ENCODE results near the gene SHBG. TPM values are rescaled to one million over a fixed set of nuclear protein-coding genes. Genes with fewer than 3 reads are reported as not detected.

Gene SHBG
- total RNA-seq, 1 donor, result 0.36 TPM

DNA sequence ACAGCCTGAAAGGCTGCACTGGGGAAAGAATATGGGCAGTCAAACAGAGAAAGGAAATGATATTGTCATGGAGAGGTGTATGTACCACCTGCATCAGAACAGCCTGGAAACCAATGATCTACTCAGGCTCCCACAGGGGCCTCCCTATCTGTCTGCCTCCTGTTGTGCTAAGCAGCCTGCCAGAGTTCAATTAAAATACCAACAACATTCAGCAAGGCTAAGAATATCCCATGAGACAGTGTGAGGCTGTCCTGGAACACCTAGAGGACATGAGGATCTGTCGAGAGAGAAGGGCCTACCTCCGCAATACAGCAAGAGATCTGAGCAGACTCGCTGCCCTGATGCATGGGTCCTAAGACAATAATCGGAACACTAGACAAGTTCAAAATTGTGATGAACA, 23.7 kb upstream of the SHBG start:
- no peak for DNase-seq (ENCODE audit: insufficient read length, low spot score, missing footprints)
- no peak overlapping the region for H3K4me2 ChIP-seq (ENCODE audit: insufficient read depth, low read length)
- no peak overlapping the region for H3K27ac ChIP-seq (ENCODE audit: low read depth, low read length)
- no peaks in the 10 kb centered on the region for H3K9me3 ChIP-seq (ENCODE audit: low read depth, low read length)
- TF ChIP-seq, protein P1, sequence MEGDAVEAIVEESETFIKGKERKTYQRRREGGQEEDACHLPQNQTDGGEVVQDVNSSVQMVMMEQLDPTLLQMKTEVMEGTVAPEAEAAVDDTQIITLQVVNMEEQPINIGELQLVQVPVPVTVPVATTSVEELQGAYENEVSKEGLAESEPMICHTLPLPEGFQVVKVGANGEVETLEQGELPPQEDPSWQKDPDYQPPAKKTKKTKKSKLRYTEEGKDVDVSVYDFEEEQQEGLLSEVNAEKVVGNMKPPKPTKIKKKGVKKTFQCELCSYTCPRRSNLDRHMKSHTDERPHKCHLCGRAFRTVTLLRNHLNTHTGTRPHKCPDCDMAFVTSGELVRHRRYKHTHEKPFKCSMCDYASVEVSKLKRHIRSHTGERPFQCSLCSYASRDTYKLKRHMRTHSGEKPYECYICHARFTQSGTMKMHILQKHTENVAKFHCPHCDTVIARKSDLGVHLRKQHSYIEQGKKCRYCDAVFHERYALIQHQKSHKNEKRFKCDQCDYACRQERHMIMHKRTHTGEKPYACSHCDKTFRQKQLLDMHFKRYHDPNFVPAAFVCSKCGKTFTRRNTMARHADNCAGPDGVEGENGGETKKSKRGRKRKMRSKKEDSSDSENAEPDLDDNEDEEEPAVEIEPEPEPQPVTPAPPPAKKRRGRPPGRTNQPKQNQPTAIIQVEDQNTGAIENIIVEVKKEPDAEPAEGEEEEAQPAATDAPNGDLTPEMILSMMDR (IDR thresholded peaks at IDR 0.05; ENCODE audit: extremely low read depth, low read depth, low read length), result no peak
- H3K4me3 ChIP-seq (ENCODE audit: insufficient read depth, low read length), result no peak overlapping the region
- H4K20me1 ChIP-seq (ENCODE audit: insufficient read depth, low read length), result peaks cover 33% of the 10 kb centered on the region
- H3K27me3 ChIP-seq (ENCODE audit: insufficient read depth, low read length), result no peaks in the 10 kb centered on the region
- peaks cover 52% of the 10 kb centered on the region for H3K36me3 ChIP-seq (ENCODE audit: insufficient read depth, low read length)
- H3K4me1 ChIP-seq (ENCODE audit: insufficient read depth, low read length), result no peaks in the 10 kb centered on the region
- no peak overlapping the region for H2AFZ ChIP-seq (ENCODE audit: low read length)
- peaks cover 61% of the 10 kb centered on the region for H3K79me2 ChIP-seq (ENCODE audit: insufficient read depth, low read length)

DNA sequence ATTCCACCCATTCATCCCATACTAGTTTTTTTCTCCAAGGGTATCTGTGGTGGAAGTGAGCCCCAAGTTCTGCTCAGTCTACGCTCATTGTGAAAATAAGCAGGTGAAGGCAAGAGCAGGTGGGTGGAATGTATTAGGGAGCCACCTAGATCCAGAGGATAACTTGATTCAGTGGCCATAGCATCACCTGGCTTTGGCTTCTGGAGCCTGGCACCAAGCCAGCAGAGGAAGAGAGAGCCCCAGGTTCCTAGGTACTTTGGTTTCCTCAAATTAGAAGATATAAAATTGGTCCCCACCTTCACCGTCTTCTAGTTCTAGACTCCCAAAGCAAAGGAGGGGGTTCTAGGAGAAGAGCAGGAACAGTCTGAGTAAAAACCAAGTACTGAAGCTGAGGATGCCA, 19.3 kb upstream of the SHBG start:
- no peak for DNase-seq (ENCODE audit: insufficient read length, low spot score, missing footprints)
- Histone ChIP-seq H3K36me3 (ENCODE audit: insufficient read depth, low read length) (peaks cover 25% of the 10 kb centered on the region), H3K79me2 (ENCODE audit: insufficient read depth, low read length) (peaks cover 83% of the 10 kb centered on the region), H3K4me1 (ENCODE audit: insufficient read depth, low read length) (peaks cover 23% of the 10 kb centered on the region), H2AFZ (ENCODE audit: low read length) (no peak overlapping the region), H3K4me3 (ENCODE audit: insufficient read depth, low read length) (no peak overlapping the region), H3K4me2 (ENCODE audit: insufficient read depth, low read length) (no peak overlapping the region), H4K20me1 (ENCODE audit: insufficient read depth, low read length) (peaks cover 57% of the 10 kb centered on the region), H3K27ac (ENCODE audit: low read depth, low read length) (no peak overlapping the region), H3K9me3 (ENCODE audit: low read depth, low read length) (no peaks in the 10 kb centered on the region), H3K27me3 (ENCODE audit: insufficient read depth, low read length) (no peaks in the 10 kb centered on the region)
- TF ChIP-seq, protein P1 (IDR thresholded peaks at IDR 0.05; ENCODE audit: extremely low read depth, low read depth, low read length), result no peak

DNA sequence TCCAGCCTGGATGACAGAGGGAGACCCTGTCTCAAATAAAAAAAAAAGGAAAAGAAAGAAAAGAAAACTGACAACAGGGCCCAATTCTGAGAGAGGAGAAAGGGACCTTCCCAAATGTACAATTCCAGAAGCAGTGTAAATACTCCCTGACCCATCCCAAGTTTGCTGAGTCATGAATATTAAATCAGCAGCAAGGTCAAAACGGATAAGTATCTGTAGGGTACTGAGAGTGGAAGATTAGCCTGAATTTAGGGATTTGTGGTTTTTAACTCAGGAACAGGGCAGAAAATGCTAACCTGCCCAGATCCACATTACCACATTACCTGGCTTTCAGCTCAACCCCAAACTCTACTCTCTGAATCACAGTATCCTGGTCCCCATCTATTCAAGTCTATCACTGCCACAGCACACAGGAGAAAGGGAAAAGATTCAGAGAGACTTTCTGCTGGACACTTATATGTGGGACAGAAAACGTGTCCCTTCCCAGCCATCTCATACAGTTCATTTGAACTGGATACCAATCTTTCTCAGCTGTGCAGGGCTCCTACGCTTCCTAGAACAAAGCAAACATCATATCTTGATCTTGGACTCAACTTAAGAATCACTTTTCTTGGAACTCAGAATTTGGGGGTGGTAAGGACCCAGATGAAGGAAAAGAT, 18.2 kb upstream of the SHBG start:
- DNase-seq (ENCODE audit: insufficient read length, low spot score, missing footprints), result peak; percentile 51
- H2AFZ ChIP-seq (ENCODE audit: low read length), result no peak overlapping the region
- peaks cover 23% of the 10 kb centered on the region for H3K4me1 ChIP-seq (ENCODE audit: insufficient read depth, low read length)
- no peaks in the 10 kb centered on the region for H3K9me3 ChIP-seq (ENCODE audit: low read depth, low read length)
- peak overlapping the region; percentile 39 for H3K27ac ChIP-seq (ENCODE audit: low read depth, low read length)
- no peaks in the 10 kb centered on the region for H3K27me3 ChIP-seq (ENCODE audit: insufficient read depth, low read length)
- peaks cover 46% of the 10 kb centered on the region for H4K20me1 ChIP-seq (ENCODE audit: insufficient read depth, low read length)
- H3K36me3 ChIP-seq (ENCODE audit: insufficient read depth, low read length), result peaks cover 22% of the 10 kb centered on the region
- H3K4me2 ChIP-seq (ENCODE audit: insufficient read depth, low read length), result peak overlapping the region; percentile 62
- TF ChIP-seq, protein P1 (IDR thresholded peaks at IDR 0.05; ENCODE audit: extremely low read depth, low read depth, low read length), result no peak
- peak overlapping the region; percentile 45 for H3K4me3 ChIP-seq (ENCODE audit: insufficient read depth, low read length)
- H3K79me2 ChIP-seq (ENCODE audit: insufficient read depth, low read length), result peaks cover 72% of the 10 kb centered on the region

DNA sequence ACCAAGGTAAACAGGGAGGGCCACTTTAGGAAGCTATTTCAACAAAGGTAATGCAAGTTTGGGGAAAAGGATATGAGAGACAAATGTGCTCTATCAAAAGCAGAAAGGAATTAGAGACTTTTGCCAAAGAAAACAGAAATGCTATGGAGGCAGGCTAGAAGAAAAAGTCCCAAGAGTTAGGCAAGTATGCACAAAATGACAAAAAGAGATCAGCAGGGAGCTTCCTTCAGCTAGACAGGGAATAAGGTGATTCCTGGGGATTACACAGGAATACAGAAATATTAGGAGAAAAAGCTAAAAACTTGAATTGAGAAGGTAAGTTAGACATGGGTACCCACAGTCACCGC, 17.7 kb upstream of the SHBG start:
- Histone ChIP-seq H3K4me1 (ENCODE audit: insufficient read depth, low read length) (peaks cover 23% of the 10 kb centered on the region), H3K4me3 (ENCODE audit: insufficient read depth, low read length) (peak overlapping the region; percentile 45), H2AFZ (ENCODE audit: low read length) (no peak overlapping the region), H3K27ac (ENCODE audit: low read depth, low read length) (peak overlapping the region; percentile 39), H3K27me3 (ENCODE audit: insufficient read depth, low read length) (no peaks in the 10 kb centered on the region), H3K4me2 (ENCODE audit: insufficient read depth, low read length) (peak overlapping the region; percentile 62), H3K79me2 (ENCODE audit: insufficient read depth, low read length) (peaks cover 68% of the 10 kb centered on the region), H3K36me3 (ENCODE audit: insufficient read depth, low read length) (peaks cover 22% of the 10 kb centered on the region), H3K9me3 (ENCODE audit: low read depth, low read length) (no peaks in the 10 kb centered on the region), H4K20me1 (ENCODE audit: insufficient read depth, low read length) (peaks cover 46% of the 10 kb centered on the region)
- TF ChIP-seq, protein P1 (IDR thresholded peaks at IDR 0.05; ENCODE audit: extremely low read depth, low read depth, low read length), result no peak
- peak; percentile 73 for DNase-seq (ENCODE audit: insufficient read length, low spot score, missing footprints)
